HCT116 (cell line): Measurements from ENCODE around the gene SLC16A11. TPM values are rescaled to one million over a fixed set of nuclear protein-coding genes. Genes with fewer than 3 reads are reported as not detected.

Source experiments
- ATAC-seq: fragments of 200-7000 bp; cut with Tn5 transposase; 2 replicates; pipeline ENCODE4 v1.9.1; 2020; ENCODE audit warnings: mild to moderate bottlenecking, moderate library complexity
- BruUV-seq: library from RNA; stranded (reverse); fragments of 400-500 nt; replicated peaks from 2 replicates; lab custom pipeline; 2021; lab: Mats Ljungman, UMichigan
- CTCF ChIA-PET: fragments of 300-600 bp; sonication (Branson Sonifier 250); formaldehyde crosslinking; loops from one replicate; lab custom pipeline; 2021; ENCODE audit warnings: antibody characterized with exemption; lab: Charles Lee
- POLR2A ChIA-PET: fragments of 300-600, 350-600 bp; sonication (Branson Sonifier 250); formaldehyde crosslinking; loops from one replicate; lab custom pipeline; 2021; ENCODE audit warnings: antibody characterized with exemption; lab: Charles Lee
- RAD21 ChIA-PET, 2 experiments: fragments of 300-600 bp; sonication (Branson Sonifier 250); formaldehyde crosslinking; loops; one replicate each; lab custom pipeline; 2023; ENCODE audit warnings: low total read pairs in 2 of 2; ENCODE audit not compliant: uncharacterized antibody in 2 of 2, unreplicated experiment in 2 of 2, low non-redundant PET in 1 of 2; lab: Charles Lee
- DNase-seq: peaks from one replicate; pipeline ENCODE4 v3.0.0-alpha.2; 2010; ENCODE audit warnings: low read depth, low spot score
- H2AFZ ChIP-seq: fragments of 200-600 bp; shearing (Covaris generic), sonication (generic); 2 replicates; pipeline ENCODE4 v1.6.1; 2017; ENCODE audit warnings: low read depth, mixed run types, mixed read lengths, antibody characterized with exemption, low read length; ENCODE audit not compliant: poor library complexity, severe bottlenecking
- H3K27ac ChIP-seq: 2 replicates; pipeline ENCODE4 v1.5.1; 2012; ENCODE audit warnings: low read depth, low read length
- H3K27me3 ChIP-seq: fragments of 200-600 bp; sonication (generic); 2 replicates; pipeline ENCODE4 v1.6.1; 2016; ENCODE audit warnings: mixed run types, low read length, mixed read lengths; ENCODE audit not compliant: insufficient read depth
- H3K36me3 ChIP-seq, 2 experiments: fragments of 200-500 bp in 1 of 2; fragments of 200-600 bp in 1 of 2; sonication (Bioruptor generic) in 1 of 2; sonication (generic) in 1 of 2; 2 replicates each; pipeline versions ENCODE4 v1.5.1 to v1.6.1; 2014 to 2016; ENCODE audit warnings: low read length in 2 of 2, inconsistent platforms in 1 of 2, mixed read lengths in 1 of 2, mixed run types in 1 of 2; ENCODE audit not compliant: insufficient read depth in 2 of 2, control insufficient read depth in 1 of 2
- H3K4me1 ChIP-seq, 2 experiments: fragments of 200-600 bp in 1 of 2; sonication (generic) in 1 of 2; 2 replicates each; pipeline versions ENCODE4 v1.5.1 to v1.6.1; 2012 to 2017; ENCODE audit warnings: low read length in 2 of 2, inconsistent platforms in 1 of 2, mild to moderate bottlenecking in 1 of 2, mixed read lengths in 1 of 2, mixed run types in 1 of 2, moderate library complexity in 1 of 2; ENCODE audit not compliant: insufficient read depth in 2 of 2, control insufficient read depth in 1 of 2
- H3K4me2 ChIP-seq: fragments of 200-600 bp; sonication (generic); 2 replicates; pipeline ENCODE4 v1.6.1; 2017; ENCODE audit warnings: mixed run types, low read length, mixed read lengths
- H3K4me3 ChIP-seq, 2 experiments: fragments of 200-600 bp in 1 of 2; sonication (generic) in 1 of 2; replicated peaks in 1 of 2; 2 replicates each; pipeline ENCODE4 v1.5.1; 2011 to 2016; ENCODE audit warnings: low read length in 2 of 2, control low read depth in 1 of 2, low read depth in 1 of 2, mild to moderate bottlenecking in 1 of 2, mixed read lengths in 1 of 2, mixed run types in 1 of 2
- H3K79me2 ChIP-seq: fragments of 200-600 bp; sonication (generic); 2 replicates; pipeline ENCODE4 v1.6.1; 2017; ENCODE audit warnings: mild to moderate bottlenecking, mixed run types, low read length, moderate library complexity, mixed read lengths; ENCODE audit not compliant: insufficient read depth
- H3K9ac ChIP-seq: fragments of 200-600 bp; sonication (generic); 2 replicates; pipeline ENCODE4 v1.6.1; 2016; ENCODE audit warnings: low read length, mixed read lengths
- H3K9me2 ChIP-seq: fragments of 200-600 bp; sonication (generic), shearing (Covaris generic); 2 replicates; pipeline ENCODE4 v1.6.1; 2017; ENCODE audit warnings: mixed run types, mild to moderate bottlenecking, moderate library complexity; ENCODE audit not compliant: insufficient read depth
- H3K9me3 ChIP-seq, 2 experiments: fragments of 200-500 bp in 1 of 2; fragments of 200-600 bp in 1 of 2; sonication (Bioruptor generic) in 1 of 2; sonication (generic) in 1 of 2; 2 replicates each; pipeline ENCODE4 v1.6.1; 2014 to 2017; ENCODE audit warnings: low read length in 2 of 2, mixed read lengths in 2 of 2, inconsistent platforms in 1 of 2, low read depth in 1 of 2, mild to moderate bottlenecking in 1 of 2, mixed run types in 1 of 2, moderate library complexity in 1 of 2; ENCODE audit not compliant: control insufficient read depth in 1 of 2, insufficient read depth in 1 of 2
- H4K20me1 ChIP-seq: fragments of 200-600 bp; sonication (generic), shearing (Covaris generic); 2 replicates; pipeline ENCODE4 v1.6.1; 2017; ENCODE audit warnings: mixed run types, mild to moderate bottlenecking, moderate library complexity; ENCODE audit not compliant: insufficient read depth
- CBX3 ChIP-seq: IDR thresholded peaks from 2 replicates; pipeline ENCODE4 v1.6.1; 2012; ENCODE audit warnings: low read depth
- EZH2 ChIP-seq: fragments of 200-600 bp; sonication (generic); IDR thresholded peaks from 2 replicates; pipeline ENCODE4 v1.6.1; 2017; ENCODE audit warnings: antibody characterized with exemption, mixed run types
- FOSL1 ChIP-seq: IDR thresholded peaks from 2 replicates; pipeline ENCODE4 v1.6.1; 2012; ENCODE audit warnings: low read depth
- POLR2AphosphoS5 ChIP-seq: IDR thresholded peaks from 2 replicates; pipeline ENCODE4 v1.6.1; 2011; ENCODE audit warnings: mild to moderate bottlenecking, low read depth, low read length, moderate library complexity
- REST ChIP-seq: IDR thresholded peaks from 2 replicates; pipeline ENCODE4 v1.6.1; 2012; ENCODE audit warnings: low read depth
- SP1 ChIP-seq: IDR thresholded peaks from 2 replicates; pipeline ENCODE4 v1.6.1; 2012; ENCODE audit warnings: low read depth
- ZNF274 ChIP-seq: fragments of 200-500 bp; sonication (Bioruptor generic); IDR thresholded peaks from 2 replicates; pipeline ENCODE4 v1.6.1; 2014; ENCODE audit warnings: mild to moderate bottlenecking, low read depth, low read length, inconsistent platforms
- intact Hi-C: fragments of 100-400 bp; cut with micrococcal nuclease; formaldehyde crosslinking; loops from 2 replicates; pipeline ENCODE4 v1.10.0; 2022
- total RNA-seq: library from RNA; stranded (reverse); gene quantifications from one replicate; pipeline ENCODE4 v1.2.1, GENCODE V29; 2021; ENCODE audit not compliant: unreplicated experiment

SLC16A11 gene
- total RNA-seq, 1 experiment from 2014 or later, result not detected

DNA sequence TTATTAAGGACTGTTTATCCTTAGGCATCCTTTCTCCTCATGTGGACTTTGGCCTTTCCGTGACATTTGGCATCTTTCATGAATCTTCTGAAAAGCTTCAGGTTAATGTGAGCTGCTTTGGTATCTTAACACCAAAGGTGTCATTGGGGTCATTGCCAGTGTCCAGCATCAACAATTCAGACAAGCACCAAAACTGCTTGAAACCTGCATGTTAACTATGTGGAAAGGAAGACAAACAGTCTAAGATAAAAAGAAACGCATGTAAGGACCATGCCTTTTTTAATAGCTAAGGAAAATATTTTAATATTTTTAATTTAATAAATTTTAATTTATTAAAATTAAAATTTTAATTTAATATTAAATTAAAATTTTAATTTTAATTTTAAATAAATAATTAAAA lies 40.1 kb downstream of the SLC16A11 start:
- Histone ChIP-seq H2AFZ (no peak overlapping the region), H3K79me2 (peaks cover 6% of the 10 kb centered on the region), H3K9me3 (no peaks in the 10 kb centered on the region), H4K20me1 (peaks cover 4% of the 10 kb centered on the region; the same call in 1 of the 2 replicates), H3K4me2 (no peak overlapping the region), H3K36me3 (peaks cover 4 to 14% of the 10 kb centered on the region in 2 experiments; a peak in 3 of 4 replicates), H3K4me3 (no peak overlapping the region), H3K27me3 (no peaks in the 10 kb centered on the region), H3K27ac (no peak overlapping the region), H3K9ac (no peak overlapping the region), H3K9me2 (no peaks in the 10 kb centered on the region), H3K4me1 (no peaks in the 10 kb centered on the region)
- intact Hi-C loops, result loop anchor here (1.0 to 2.0 kb wide), 2 partner anchors 92 to 161 kb away; no protein-coding TSS in a partner anchor
- BruUV-seq, result no TSS peak
- ATAC-seq (no peak), DNase-seq (no peak)
- no peak for TF ChIP-seq ZNF274
- TF ChIP-seq FOSL1, result no peak
- TF ChIP-seq CBX3, result no peak
- TF ChIP-seq POLR2AphosphoS5, result no peak
- no peak for TF ChIP-seq EZH2
- no peak for TF ChIP-seq SP1
- no peak for TF ChIP-seq REST
- POLR2A ChIA-PET, result interaction anchor here (0.8 to 1.4 kb wide), 4 partner anchors 8 to 338 kb away, joined by 3 to 7 read pairs (median 4); partner anchors contain the start of gene ALOX12
- CTCF ChIA-PET, result interaction anchor here (0.8 to 3.4 kb wide), 21 partner anchors 8 to 568 kb away, joined by 3 to 84 read pairs (median 5); partner anchors contain the start of genes ALOX12 and SLC16A13
- RAD21 ChIA-PET, result interaction anchor here (1.0 to 1.7 kb wide), 5 partner anchors 89 to 302 kb away, joined by 3 to 7 read pairs (median 3); no protein-coding TSS in a partner anchor
